GM19397 (cell line): Measurements from ENCODE around the gene RRBP1.

Source experiments
- ATAC-seq: cut with Tn5 transposase; IDR thresholded peaks from one replicate; pipeline ENCODE4 v1.9.1; 2021; ENCODE audit warnings: mild to moderate bottlenecking, moderate library complexity; ENCODE audit not compliant: unreplicated experiment

RRBP1 gene

DNA sequence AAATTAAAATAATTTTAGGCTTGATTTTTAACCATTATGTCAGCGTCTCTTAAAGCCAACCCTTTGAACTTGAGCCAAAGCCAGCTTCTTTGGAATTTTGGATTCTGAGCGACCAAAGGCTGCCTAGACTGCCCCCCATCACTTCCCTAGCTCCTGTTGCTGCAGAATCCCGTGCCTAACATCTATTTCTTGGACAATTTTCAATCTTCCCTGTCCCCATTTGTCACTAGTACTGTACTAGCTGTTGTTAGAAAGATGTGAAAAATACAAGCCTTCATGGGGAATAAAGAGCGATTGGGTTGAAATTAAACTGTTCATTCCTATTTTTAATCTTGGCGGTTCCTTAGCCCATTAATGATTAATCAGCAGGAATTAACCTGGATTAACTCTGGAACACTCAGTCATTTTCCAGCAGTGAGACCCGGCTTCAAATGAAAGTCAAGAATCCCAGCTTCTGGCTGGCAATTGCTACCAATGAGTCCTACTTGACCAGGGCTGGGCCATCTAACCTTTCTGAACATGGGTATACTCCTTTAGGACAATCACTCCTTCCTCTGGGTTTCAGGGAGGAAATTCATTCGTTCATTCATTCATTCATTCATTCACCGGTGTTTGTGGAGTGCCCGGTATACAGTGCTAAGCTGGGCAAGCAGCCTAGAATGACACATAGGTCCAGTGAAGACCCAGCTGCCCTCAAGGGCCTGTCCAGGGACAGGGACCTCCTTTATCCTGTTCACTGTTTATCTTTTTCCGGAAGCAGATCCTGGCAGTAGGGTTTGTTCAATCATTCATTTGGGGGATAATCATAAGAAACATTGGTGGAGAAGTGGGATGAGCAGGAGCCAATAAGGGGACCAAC lies 1.4 kb upstream of the RRBP1 start:
- ATAC-seq: no peak

DNA sequence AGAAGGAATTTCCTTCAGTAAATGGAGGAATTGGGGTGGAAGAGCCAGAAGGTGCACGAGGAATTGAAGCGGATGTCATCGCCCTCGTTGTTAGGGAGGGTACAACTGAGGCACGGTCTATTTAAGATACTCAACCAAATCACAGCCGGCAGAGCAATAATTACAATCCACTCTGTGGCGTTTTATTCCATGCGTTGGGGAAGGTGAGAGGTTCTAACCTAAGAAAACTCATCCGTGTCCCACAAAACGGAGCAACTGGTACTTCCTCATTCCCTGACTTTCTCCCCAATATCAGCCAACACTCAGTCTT lies 802 bp upstream of the RRBP1 start:
- ATAC-seq: no peak

GRCh38 chr20:17681726-17682102 lies 328 bp downstream of the RRBP1 start:
- ATAC-seq: peak; percentile 16

DNA sequence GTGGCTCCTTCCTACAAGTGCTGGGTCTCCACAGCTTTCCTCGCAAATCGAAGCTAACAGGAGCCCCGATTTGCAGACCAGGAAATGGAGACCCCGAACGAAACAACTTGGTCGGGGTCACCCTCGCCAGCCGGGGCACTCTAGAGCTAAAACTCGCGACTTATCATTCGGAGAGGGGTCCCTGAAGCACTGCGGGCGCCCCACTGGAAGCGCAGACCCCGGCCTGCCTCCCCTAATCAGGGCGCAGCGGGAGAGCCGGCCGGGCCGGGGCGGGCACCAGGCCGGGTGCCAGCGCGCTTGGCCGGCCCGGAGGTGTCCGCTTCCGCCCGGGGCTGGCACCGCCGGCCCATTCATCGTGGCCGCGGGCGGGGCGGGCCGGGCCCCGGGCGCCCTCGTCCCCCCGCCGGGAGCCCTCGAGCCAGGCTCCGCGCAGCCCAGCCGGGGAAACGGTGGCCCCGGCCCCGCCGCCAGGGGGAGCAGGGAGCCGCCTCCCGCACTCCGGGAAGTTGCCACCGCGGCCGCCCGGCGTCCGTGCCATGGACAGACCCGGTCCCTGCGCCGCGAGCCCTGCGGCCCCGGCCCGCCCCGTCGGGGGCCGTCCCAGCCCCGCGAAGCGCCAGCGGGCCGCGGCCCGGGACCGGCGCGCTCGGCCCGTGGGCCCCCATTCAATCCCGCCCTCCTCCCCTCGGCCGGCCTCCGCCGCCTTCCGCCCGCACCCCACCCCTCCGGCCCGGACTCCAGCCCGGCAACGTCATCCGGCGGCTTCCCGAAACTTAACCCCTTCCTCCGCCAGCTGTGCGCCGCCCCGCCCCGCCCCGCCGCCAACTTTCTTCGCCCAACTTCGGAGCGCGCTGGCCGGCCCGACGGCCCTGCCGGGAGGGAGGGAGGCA lies 961 bp downstream of the RRBP1 start:
- ATAC-seq: peak; percentile 42

DNA sequence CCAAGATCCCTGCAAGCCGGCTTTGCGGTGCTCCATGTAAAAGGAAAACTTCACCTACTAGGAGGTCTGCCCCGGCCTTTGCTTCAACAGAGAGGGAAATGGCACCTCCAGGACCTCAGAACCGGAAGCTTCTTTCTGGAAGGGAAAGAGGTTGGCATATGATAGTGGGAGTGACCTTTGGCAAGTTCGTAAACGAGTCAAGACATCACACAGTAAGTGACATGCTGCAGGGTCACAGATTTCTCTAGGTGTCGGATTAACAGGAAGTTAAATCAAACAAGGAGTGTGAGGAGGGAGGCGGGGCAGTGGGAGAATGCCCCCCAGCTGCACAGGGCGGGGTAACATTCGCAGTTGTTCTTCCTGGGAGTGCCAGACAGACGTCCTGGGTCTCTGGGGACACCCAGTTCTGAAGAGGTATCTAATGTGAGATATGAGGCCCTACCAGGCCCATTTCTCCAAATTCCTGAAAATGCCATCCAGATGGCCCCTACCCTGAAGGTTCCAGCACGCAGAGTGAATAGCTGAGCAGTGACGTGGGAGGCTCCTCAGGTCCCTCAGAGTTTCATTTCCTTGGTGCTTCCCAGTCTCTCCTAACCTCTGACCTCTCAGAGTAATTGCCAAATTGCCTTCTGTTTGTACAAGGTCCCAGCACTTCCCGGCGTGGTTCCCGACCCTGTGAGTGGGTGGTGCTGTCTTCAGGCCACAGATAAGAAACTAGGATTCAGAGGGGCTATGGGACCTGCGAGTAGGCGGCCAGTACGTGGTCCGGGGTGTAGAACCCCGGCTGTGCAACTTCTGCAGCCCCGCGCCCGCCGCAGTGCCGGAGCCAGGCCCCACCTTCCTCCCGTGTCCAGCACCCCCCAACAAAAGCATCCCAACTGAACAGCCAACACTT lies 1.9 kb downstream of the RRBP1 start:
- no peak for ATAC-seq

- ATAC-seq: no peak
Measured at GRCh38 chr20:17678886-17679285, 3.2 kb downstream of the RRBP1 start.

- ATAC-seq: no peak
Measured at GRCh38 chr20:17678295-17678694, 3.7 kb downstream of the RRBP1 start.

GRCh38 chr20:17676942-17677341 lies 5.1 kb downstream of the RRBP1 start:
- no peak for ATAC-seq

DNA sequence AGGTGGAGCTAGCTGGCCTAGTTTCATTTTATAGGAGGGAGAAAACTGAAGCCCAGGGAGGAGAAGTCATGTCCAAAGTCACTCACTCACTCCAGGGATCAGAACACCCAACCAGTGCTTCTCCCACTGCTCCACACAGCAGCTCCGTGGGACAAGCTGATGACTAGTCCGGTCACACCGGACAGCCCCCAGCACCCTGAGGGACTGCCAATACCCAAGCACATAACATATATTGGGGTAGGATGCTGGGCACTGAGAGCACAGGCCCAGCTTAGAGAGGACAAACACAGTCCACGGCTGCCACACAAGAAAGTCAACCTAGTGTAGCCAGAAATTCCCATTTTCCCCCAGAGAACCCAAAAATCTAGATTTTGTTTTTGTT lies 5.7 kb downstream of the RRBP1 start:
- no peak for ATAC-seq

- no peak for ATAC-seq
Measured at GRCh38 chr20:17675519-17676377, 6.3 kb downstream of the RRBP1 start.

- no peak for ATAC-seq
Measured at GRCh38 chr20:17674722-17675518, 7.1 kb downstream of the RRBP1 start.

- no peak for ATAC-seq
Measured at GRCh38 chr20:17673084-17673483, 9.0 kb downstream of the RRBP1 start.

- no peak for ATAC-seq
Measured at GRCh38 chr20:17671565-17671964, 10.5 kb downstream of the RRBP1 start.

DNA sequence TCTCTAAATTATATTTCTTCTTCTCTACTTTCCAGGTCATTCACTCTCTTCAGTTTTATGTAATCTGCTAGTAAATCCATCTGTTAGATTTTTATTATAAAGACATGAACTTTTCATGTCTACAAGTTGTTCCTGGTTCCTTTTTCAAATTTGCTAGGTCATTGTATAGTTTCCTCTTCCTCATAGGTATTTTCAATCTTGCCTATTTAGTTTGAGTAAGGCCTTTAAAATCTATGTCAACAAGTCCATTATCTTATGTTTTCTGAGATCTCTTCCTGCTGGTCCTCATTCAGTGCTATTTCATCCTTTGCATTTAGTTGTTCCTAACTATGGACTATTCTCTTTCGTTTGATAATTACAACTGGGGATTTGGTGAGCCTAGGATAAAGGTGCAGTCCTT lies 11.0 kb downstream of the RRBP1 start:
- no peak for ATAC-seq

DNA sequence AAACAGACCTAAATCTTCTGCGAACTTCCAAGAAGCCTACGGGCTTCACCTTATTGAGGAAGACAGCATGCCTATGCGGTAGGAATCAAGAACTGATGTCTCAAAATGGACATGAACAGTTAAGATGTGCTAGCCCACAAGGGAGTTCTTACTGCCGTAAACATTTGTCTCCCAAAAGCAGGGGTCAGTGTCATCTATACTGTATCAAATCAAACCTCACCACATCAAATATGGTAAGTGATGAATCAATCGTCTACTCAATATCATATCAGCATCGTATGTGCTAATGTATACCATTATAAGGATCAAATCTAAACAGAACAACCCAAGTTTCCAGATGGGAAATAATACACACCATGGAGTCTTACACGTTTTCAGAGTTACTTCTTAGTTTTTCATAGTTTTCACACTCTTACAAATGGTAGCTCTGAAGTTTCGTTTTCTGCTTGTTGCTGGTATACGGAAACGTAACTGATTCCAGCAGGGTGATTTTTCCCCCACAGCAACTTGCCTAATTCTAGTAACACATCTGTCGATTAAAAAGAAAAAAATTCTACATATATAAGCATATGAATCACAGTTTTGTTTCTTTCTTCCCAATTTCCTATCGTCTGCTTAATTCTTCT lies 12.6 kb downstream of the RRBP1 start:
- ATAC-seq: no peak

- ATAC-seq: no peak
Measured at GRCh38 chr20:17668432-17668831, 13.6 kb downstream of the RRBP1 start.

DNA sequence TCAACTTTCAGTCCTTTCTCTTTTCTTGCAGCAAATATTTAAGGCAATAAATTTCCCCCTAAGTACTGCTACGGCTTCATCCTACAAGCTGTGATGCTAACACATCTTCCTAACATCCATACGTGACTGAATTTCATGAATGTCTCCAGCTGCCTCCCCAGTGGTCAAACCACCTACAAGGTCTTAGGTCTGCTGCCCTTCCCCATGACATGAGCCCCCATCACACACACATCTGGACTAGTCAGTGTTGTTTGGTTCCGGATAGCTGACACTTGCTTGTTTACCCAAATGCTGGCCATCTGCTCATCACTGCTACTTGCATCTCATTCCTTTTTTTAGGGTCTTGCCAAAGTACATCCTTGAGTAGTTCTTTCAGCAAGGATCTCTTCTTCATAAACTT lies 14.6 kb downstream of the RRBP1 start:
- no peak for ATAC-seq

- no peak for ATAC-seq
Measured at GRCh38 chr20:17666481-17666880, 15.6 kb downstream of the RRBP1 start.

DNA sequence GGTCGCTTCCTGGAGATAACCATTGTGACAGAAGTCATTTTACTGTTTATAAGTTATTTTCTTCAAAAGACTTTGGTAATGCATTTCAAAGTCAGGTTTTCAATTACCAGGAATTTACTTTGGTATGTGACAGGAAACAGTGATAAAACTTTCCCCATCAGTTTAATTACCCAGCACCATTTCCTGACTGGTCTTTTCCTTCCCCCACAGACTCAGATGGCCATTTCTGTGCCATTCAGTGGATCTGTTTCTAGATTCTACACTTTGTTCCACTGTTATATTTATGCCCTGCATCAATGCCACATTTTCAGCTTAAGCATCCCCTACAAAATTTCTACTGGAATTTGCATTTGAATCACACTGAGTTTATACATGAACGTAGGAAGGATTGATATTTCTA lies 16.3 kb downstream of the RRBP1 start:
- no peak for ATAC-seq
